Activated CD8-positive, alpha-beta memory T cell treated with anti-CD3 and anti-CD28 coated beads, Interleukin-2, amount 50 U/mL, for 48 hours (primary cell): ENCODE data around the gene SRSF2.
"Not testable (repeated sequence)": the region's sequence is repeated elsewhere in the genome, so short reads cannot be mapped to it uniquely, and the experiment has no call there.

Experiments used
- DNase-seq: peaks from one replicate; pipeline ENCODE4 v3.0.0-alpha.2; 2020

SRSF2 gene

DNA sequence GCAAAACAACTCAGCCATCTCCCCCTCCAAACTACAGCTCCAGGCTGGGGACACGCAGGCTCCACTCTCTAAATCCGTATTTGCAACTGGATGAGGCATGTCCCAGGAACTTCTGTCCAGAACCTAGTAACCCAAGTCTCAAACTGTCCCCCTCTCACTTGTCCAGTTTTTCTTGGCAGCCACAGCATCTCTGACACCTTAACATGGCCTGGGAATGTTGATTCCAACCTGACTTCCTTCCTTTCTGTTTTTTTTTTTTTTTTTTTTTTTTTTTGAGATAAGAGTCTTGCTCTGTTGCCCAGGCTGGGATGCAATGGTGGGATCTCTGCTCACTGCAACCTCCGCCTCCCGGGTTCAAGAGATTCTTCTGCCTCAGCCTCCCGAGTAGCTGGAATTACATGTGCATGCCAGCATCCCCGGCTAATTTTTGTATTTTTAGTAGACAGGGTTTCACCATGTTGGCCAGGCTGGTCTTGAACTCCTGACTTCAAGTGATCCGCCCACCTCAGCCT lies 38.6 kb downstream of the SRSF2 start:
- DNase-seq: not testable (repeated sequence)

DNA sequence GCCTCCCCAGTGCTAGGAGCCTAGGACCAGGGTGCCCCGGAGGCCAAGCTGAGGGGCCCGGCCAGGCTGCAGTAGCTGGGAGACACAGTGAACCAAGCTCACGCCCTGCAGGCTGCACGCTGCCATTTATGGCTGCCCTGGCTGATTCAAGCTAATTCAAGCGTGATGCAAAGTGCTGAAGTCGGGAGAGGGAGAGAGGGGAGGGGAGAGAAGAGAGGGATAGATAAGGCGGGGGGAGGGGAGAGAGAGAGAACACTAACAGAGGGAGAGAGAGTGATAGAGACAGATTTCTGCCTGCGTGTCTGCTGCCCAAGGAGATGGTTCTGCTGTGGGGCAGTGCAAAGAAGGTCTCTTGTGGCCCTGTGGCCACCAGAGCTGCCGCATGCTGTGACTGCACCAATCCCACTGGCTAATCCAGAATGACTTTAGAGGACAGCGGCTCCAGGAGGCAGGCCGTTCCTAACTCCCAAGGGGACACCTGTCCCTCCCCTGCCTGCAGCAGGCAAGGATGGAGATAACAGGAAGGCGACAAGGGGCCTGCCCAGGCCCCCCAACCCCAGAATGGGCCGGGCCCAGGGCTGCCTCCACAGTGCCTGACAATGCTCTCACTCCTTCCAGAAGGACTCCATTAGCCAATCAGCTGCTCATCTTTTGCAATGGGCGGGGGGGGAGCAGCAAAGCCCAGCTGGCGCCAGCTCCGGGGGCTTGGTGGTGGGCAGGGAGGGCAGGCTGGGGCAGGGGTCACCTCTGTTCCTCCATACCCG lies 39.2 kb downstream of the SRSF2 start:
- DNase-seq: no peak

DNA sequence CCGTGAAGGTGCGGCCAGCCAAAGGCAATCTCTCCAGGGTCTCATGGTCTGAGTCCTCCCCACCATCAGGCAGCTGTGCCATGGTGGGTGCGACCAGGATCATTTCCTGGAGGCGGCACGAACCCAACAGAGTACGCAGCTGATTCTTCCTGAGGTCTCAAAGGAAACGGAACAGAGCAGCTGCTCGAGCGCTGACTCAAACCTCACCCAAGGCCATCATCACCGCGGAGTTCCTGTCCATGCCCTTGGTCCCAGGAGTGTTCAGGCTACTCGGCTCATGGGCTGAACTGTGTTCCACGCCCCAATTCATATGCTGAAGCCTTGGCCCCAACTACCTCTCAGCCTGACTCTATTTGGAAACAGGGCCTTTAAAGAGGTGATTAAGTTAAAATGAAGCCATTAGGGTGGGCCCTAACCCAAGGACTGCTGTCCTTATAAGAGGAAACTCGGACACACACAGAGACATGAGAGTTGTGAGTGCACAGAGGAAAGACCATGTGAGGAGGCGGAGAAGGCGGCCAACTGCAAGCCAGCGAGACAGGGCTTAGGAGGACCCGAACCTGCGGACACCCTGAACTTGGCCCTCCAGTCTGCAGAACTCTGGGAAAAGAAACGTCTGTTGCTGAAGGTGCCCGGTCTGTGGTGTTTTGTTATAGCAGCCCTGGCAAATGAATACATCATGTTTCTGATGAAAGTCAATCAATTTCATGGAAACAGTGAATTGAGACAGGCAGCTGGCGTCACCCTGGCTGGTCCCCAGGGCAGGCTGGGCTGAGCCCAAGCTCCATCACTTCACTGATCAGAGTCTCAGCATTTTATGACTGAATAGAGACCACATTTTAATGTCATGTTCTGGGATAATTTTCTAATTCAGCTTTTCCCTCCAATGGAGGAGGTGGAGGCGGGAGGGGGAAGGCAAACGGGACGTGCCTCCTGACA lies 40.1 kb downstream of the SRSF2 start:
- no peak for DNase-seq

DNA sequence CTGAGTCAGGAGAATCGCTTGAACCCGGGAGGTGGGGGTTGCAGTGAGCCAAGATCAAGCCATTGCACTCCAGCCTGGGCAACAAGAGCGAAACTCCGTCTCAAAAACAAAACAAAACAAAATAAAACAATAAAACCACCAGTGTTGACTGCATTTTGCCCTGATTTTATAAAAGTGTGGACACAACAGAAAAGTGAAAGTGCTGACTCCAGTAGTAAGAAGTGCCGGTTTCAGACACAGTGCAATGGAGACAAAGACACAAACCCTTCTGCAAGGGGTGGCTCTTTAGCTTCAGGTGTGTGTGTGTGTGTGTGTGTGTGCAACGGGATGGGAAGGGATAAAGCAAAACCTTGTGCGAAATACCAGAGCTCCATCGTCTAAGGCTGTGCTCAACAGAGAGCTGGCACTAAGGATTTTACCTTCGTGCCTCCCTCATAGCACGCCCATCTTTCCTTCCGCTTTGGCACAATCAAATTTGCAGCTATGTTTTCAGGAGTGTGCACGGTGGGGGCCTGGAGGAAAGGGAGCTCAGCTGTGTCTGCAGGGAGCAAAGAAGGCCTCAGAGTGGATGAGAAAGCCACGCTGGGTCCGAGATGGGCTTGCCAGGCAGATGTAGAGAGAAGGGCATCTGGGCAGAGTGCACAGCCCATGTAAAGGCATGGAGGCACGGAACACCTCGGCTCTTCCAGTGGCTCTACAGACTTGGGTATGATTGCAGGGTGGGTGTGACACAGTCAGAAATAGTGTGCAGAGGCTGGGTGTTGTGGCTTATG lies 41.9 kb downstream of the SRSF2 start:
- DNase-seq: no peak

DNA sequence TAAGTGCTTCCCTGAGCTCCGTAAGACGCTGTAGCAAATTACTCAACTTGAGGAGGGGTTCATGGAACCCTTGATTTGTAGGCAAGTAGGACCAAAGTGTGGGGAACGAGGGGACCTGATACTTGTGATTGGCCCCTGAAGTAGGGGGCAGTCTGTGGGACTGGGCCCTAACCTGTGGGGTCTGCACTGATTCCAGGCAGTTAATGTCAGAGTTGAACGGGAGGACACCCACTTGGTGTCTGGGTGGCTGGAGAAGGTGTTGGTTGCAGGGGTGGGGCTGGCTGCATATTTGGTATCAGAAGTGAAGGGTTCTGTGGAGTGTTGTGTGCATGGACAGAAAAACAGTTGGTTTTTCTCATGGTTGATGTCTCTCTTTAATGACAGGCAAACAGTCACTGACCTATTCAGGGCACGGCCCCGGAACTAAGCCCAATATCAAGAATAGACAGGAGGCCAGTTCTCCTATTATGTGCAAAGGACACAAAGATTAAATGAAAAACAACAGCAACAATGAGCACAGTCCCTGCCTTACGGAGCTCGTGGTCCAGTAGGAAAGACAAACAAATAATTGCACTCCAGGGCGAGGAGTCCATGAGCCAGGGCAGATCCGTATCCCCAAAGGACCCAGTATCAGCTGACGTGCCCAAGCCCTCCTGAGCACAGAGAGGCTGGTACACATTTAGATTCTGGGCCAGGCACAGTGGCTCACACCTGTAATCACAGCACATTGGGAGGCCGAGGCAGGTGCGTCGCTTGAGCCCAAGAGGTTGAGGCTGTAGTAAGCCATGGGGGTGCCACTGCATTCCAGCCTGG lies 45.5 kb downstream of the SRSF2 start:
- DNase-seq: no peak

DNA sequence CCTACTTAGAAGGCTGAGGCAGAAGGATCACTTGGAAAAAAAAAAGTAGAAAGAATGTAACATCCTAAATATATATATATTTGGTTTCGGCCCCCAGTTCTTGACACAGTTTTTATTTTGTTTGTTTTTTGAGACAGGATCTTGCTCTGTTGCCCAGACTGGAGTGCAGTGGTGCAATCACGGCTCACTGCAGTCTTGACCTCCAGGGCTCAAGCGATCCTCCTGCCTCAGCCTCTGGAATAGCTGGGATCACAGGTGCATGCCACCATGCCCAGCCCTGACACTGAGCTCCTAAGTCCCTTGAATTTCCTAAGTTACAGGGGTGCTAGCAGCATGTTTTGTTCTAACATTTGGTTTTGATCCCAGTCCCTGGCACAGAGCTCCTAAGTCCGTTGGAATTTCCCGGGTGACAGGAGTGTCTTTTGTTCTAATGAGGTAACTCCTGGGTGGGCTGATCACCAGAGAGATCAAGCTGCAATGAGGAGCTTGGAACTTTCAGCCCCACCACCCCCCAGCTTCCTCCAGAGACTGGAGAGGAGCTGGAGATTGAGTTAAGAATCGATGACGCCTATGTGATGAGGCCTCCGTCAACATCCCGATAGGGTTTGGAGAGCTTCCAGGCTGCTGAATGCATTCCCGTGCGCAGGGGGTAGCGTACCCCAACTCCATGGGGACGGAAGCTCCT lies 46.4 kb downstream of the SRSF2 start:
- no peak for DNase-seq

DNA sequence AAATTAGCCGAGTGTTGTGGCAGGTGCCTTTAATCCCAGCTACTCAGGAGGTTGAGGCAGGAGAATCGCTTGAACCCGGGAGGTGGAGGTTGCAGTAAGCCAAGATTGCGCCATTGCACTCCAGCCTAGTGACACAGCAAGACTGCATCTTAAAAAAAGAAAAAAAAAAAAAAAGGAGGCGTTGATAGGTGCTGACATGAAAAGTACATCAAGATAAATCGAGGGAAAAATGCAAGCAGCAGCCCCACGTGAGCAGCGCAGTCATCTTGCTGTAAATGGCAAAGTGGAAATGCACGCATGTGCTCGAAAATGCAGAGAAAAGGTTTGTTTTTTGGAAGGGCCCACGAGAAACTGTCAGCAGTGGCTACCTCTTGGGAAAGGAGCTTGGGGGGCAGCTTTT lies 47.3 kb downstream of the SRSF2 start:
- no peak for DNase-seq

DNA sequence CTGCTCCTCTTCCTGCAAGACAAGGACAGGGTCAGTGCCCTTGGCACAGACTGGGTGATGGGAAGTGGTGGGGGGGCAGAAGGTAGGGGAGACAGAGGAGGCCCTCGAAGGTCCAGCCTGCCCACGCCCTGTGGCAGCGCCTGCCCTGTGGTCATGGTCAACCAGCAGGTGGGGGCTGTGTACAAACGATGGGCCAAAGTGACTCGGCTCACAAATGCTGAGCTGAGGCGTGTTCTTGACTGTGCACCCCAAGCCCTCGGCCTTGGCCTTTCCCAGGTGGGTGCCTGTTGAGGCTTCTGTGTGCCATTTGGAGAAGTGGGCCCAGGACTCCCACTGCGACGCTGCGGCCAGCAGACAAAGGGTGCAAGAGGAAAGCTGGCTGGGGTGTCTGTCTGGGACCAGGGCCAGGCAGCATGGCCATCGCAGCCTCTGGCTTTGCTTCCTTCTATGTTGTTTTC lies 48.9 kb downstream of the SRSF2 start:
- no peak for DNase-seq

DNA sequence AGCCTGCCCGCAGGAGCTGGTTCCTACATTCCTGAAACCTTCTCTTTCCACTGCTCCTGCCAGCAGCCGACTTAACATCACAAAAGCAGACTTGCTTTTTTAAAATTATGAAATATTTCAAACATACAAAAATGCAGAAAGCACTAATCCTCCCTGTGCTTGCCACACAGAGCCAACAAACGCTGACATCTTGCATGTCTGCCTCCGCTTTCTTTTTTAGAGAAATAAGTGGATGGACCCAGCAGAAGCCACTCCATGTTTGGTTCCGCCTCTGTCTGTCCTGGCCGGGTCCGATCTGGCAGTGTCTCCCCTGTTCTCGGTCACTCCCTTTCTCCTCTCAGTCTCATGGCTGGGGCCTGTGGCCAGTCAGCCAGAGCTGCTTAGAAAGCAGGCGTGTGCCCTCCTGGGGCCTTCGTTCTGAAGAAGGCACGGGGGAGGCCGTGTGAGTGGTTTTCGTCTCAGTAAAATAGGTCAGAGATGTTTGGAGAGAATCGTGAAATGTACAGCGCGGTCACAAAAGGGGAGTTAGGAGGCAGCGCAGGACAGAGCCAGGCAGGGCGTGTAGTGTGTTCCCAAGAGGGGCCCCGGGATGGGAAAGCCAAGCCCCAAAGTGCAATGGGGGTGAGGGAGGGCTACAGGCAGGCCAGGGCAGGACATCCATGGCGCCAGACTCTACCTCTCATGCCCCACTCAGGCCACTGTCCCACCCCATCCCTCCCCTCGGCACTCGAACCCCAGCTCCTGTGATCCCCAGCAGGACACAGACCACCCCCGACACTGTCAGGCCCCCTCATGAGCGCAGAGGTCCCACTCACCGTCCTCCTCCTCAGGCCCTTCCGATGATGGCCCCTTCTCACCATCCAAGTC lies 49.6 kb downstream of the SRSF2 start:
- no peak for DNase-seq

DNA sequence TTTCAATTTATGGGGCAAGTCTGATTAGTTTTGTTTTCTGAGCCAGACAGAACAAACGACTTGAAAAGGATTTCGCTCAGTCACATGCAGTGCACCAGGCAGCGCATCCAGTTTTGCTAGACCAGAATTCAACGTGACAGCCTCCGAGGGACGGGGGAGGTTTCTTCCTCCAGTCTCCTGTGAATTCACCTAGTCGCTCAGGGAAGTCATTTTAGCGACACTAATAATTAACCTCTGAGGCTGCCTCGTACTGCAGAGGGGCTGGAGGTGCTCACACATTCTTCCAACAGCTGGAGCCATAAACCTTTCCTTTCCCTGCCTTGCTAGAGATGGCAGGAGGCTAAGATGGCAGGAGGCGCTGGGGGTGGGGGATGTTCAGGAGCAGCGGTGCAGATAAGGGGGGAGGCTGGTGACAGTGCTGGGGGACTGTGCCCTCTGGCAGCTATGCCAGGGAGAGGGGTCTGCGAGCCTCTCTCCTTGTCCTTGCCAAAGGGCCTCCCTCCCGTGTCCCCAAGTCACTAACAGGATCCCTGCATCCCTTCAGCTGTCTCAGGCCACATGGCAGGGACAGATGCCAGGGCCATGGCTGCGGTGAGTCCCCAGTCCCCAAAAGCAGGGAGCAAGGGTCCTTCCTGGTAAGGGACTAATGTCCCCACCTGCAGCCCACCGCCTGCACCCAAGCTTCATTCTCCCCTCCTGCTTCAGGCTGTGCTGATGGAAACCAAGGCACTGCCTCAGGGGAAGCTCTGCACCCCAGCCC lies 50.4 kb downstream of the SRSF2 start:
- DNase-seq: no peak

DNA sequence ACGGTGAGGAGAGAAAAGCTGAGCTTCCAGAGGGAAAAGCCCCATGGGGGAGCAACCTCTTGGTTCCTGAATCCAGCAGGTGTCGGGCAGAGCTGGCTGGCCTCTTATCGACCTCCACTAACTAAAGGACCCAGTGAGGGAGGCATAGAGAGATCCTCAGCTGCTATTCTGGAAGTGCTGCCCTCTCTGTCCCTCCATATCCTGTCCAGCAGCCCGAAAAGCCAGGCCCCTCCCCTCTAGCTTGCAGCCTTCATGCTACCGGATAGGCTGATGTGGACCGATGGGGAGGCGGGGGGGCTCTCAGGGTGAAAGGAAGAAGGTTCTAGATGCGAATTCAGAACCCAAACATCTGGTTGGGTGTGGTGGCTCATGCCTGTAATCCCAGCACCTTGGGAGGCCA lies 51.3 kb downstream of the SRSF2 start:
- no peak for DNase-seq

DNA sequence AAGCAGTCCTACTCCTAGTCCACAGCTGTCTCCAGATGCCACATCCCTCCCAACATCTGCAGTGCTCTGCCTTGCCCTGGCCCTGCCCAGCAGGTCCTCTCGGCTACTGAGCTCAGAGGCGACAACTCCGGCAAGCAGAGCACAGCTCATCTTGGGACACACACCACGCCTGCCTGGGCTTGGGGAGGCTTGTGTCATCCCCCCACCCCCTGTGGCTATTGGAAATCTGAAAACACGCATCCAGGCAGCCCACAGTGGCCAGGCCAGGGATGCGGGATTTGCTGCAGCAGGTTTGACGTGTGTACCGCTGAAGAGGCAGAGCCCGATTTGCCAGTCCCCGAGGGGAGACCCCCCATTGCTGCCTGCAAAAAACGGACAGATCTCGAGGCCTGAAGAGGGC lies 51.8 kb downstream of the SRSF2 start:
- no peak for DNase-seq

DNA sequence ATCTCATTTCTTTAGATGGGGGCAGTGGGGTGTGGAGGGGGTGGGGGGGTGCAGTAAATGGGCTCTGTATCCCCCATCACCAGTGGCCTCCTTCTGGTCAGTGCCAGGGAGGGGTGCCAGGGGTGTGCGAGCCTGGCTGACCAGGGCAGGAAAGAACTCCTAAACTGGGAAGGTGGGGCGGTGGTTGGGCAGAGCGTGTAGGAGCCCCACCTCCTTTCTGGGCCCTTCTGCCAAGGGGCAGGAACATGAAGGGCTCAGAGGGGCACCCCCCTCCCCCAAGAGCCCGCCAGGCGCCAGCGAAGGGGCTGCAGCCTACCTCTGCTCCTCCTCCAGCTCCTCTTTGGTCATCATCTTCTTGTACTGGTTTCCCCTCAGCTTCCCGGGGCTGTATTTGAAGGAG lies 52.4 kb downstream of the SRSF2 start:
- DNase-seq: no peak
